Suprapubic skin (tissue), 4 donors: ENCODE results near the gene PRLHR.

Source experiments
- CTCF ChIP-seq, 2 donors: fragments of 200-600 bp in 1 of 2; fragments of 450-650 bp in 1 of 2; sonication (generic) in 1 of 2; IDR thresholded peaks; one replicate each; pipeline ENCODE4 v1.5.1; 2016 to 2019; ENCODE audit warnings: antibody characterized with exemption in 2 of 2, mild to moderate bottlenecking in 1 of 2, moderate library complexity in 1 of 2
- POLR2A ChIP-seq, 2 donors: fragments of 450-650 bp; IDR thresholded peaks; one replicate each; pipeline ENCODE4 v1.6.1; 2017; ENCODE audit warnings: antibody characterized with exemption in 2 of 2, mild to moderate bottlenecking in 2 of 2, moderate library complexity in 2 of 2
- POLR2AphosphoS5 ChIP-seq, 3 donors: sonication (generic); formaldehyde crosslinking; IDR thresholded peaks; one replicate each; pipeline ENCODE4 v1.6.1; 2017; ENCODE audit warnings: antibody characterized with exemption in 3 of 3

GRCh38 chr10:118547282-118547681 lies 48.2 kb downstream of the PRLHR start:
- no peak for TF ChIP-seq CTCF (IDR thresholded peaks at IDR 0.05)
- TF ChIP-seq POLR2AphosphoS5 (IDR thresholded peaks at IDR 0.05) = no peak
- no peak for TF ChIP-seq POLR2A (IDR thresholded peaks at IDR 0.05)
